Endodermal cell (in vitro differentiated cells): ENCODE measurements around the gene CMC2. TPM values are rescaled to one million over a fixed set of nuclear protein-coding genes. Genes with fewer than 3 reads are reported as not detected.

Source experiments
- DNase-seq: peaks from one replicate; pipeline ENCODE4 v3.0.0-alpha.2; 2017
- H3K27ac ChIP-seq: 2 replicates; pipeline ENCODE4 v1.5.1; 2013; ENCODE audit warnings: mild to moderate bottlenecking, low read depth, low read length, moderate library complexity
- H3K27me3 ChIP-seq: 2 replicates; pipeline ENCODE4 v1.6.1; 2013; ENCODE audit warnings: mild to moderate bottlenecking, low read length, moderate library complexity; ENCODE audit not compliant: insufficient read depth, control insufficient read depth, poor library complexity, severe bottlenecking
- H3K36me3 ChIP-seq: 2 replicates; pipeline ENCODE4 v1.7.0; 2013; ENCODE audit warnings: mild to moderate bottlenecking, low read length, moderate library complexity; ENCODE audit not compliant: control insufficient read depth, insufficient read depth
- H3K4me1 ChIP-seq: one replicate; pipeline ENCODE4 v1.7.0; 2013; ENCODE audit warnings: low read length; ENCODE audit not compliant: control insufficient read depth, insufficient read depth
- H3K4me3 ChIP-seq: 2 replicates; pipeline ENCODE4 v1.5.1; 2013; ENCODE audit warnings: mild to moderate bottlenecking, low read length, moderate library complexity
- H3K9ac ChIP-seq: 2 replicates; pipeline ENCODE4 v1.6.1; 2013; ENCODE audit warnings: mild to moderate bottlenecking, low read length, moderate library complexity; ENCODE audit not compliant: poor library complexity, severe bottlenecking; ENCODE audit errors: extremely low read depth
- H3K9me3 ChIP-seq: 2 replicates; pipeline ENCODE4 v1.6.1; 2013; ENCODE audit warnings: mild to moderate bottlenecking, low read length, moderate library complexity; ENCODE audit not compliant: control insufficient read depth
- H3K27ac Mint-ChIP-seq: 2 replicates; pipeline ENCODE4 v1.8.0; 2020; ENCODE audit warnings: mixed read lengths
- H3K27me3 Mint-ChIP-seq: 2 replicates; pipeline ENCODE4 v1.8.0; 2021; ENCODE audit warnings: mild to moderate bottlenecking, mixed read lengths; ENCODE audit not compliant: insufficient read depth
- H3K36me3 Mint-ChIP-seq: 2 replicates; pipeline ENCODE4 v1.8.0; 2020; ENCODE audit warnings: low read depth, mixed read lengths
- H3K4me1 Mint-ChIP-seq: 2 replicates; pipeline ENCODE4 v1.8.0; 2020; ENCODE audit warnings: mixed read lengths
- H3K4me3 Mint-ChIP-seq: 2 replicates; pipeline ENCODE4 v1.8.0; 2020; ENCODE audit warnings: mild to moderate bottlenecking, moderate library complexity, mixed read lengths
- H3K9me3 Mint-ChIP-seq: 2 replicates; pipeline ENCODE4 v1.8.0; 2020; ENCODE audit warnings: mild to moderate bottlenecking, mixed read lengths
- CTCF ChIP-seq: fragments of 200-600 bp; sonication (generic); conservative IDR thresholded peaks from 2 replicates; pipeline ENCODE4 v1.5.0; 2021; ENCODE audit warnings: antibody characterized with exemption, mild to moderate bottlenecking
- WGBS, 2 experiments: methylation state at CpG; one replicate each; pipeline versions ENCODE4 v1.1.5 to v1.1.7; 2013; ENCODE audit warnings: missing lambda C conversion rate in 2 of 2, mixed read lengths in 1 of 2; ENCODE audit not compliant: insufficient coverage in 1 of 2, insufficient read length in 1 of 2; 5-methylcytosine and 5-hydroxymethylcytosine counted together
- total RNA-seq, 2 donors: library from RNA; stranded (reverse); fragmentation: NEBNext Ultra II Directional in 1 of 2; extraction: Animal tissue kit (Norgen Biotek cat#: 25700) in 1 of 2; gene quantifications; 2 replicates in 1 of 2; 3 replicates in 1 of 2; pipeline ENCODE4 v1.2.1, GENCODE V29; 2021

The CMC2 gene
- total RNA-seq, 2 donors from 2014 or later, result 73.8 to 103 TPM

GRCh38 chr16:80976946-80977345 is 29.7 kb downstream of the CMC2 start:
- WGBS, 2 experiments, result 87 to 88% methylated on average over 1 of the region's 1 CpG

GRCh38 chr16:80974649-80975376 is 31.9 kb downstream of the CMC2 start:
- no peak overlapping the region for H3K27ac ChIP-seq
- H3K27me3 ChIP-seq, result no peaks in the 10 kb centered on the region
- peaks cover 16% of the 10 kb centered on the region for H3K36me3 Mint-ChIP-seq
- no peaks in the 10 kb centered on the region for H3K4me1 ChIP-seq
- no peaks in the 10 kb centered on the region for H3K9me3 Mint-ChIP-seq
- H3K4me3 Mint-ChIP-seq, result no peak overlapping the region
- H3K9ac ChIP-seq, result no peak overlapping the region
- H3K4me1 Mint-ChIP-seq, result peaks cover 9% of the 10 kb centered on the region
- DNase-seq, result peak; percentile 73
- H3K27me3 Mint-ChIP-seq, result no peaks in the 10 kb centered on the region
- 85 to 86% methylated on average over 2 to 6 of the region's 6 CpGs for WGBS, 2 experiments
- peak; percentile 80 for TF ChIP-seq CTCF
- peaks cover 19% of the 10 kb centered on the region for H3K36me3 ChIP-seq
- peak overlapping the region; percentile 54 for H3K27ac Mint-ChIP-seq
- H3K9me3 ChIP-seq, result no peaks in the 10 kb centered on the region
- no peak overlapping the region for H3K4me3 ChIP-seq

More at GRCh38 chr16:80976946-80977345, 29.7 kb downstream of the CMC2 start:
- Mint-ChIP-seq H3K27ac (no peak overlapping the region), H3K27me3 (no peaks in the 10 kb centered on the region), H3K36me3 (peaks cover 26% of the 10 kb centered on the region), H3K4me3 (no peak overlapping the region), H3K9me3 (no peaks in the 10 kb centered on the region), H3K4me1 (peaks cover 9% of the 10 kb centered on the region)
- Histone ChIP-seq H3K36me3 (peaks cover 22% of the 10 kb centered on the region), H3K27me3 (no peaks in the 10 kb centered on the region), H3K27ac (no peak overlapping the region), H3K9ac (no peak overlapping the region), H3K4me3 (no peak overlapping the region), H3K4me1 (no peaks in the 10 kb centered on the region), H3K9me3 (no peaks in the 10 kb centered on the region)
- no peak for TF ChIP-seq CTCF
- DNase-seq, result no peak

GRCh38 chr16:80973991-80974390 is 32.7 kb downstream of the CMC2 start:
- Mint-ChIP-seq H3K4me1 (peaks cover 10% of the 10 kb centered on the region), H3K27me3 (no peaks in the 10 kb centered on the region), H3K9me3 (no peaks in the 10 kb centered on the region), H3K36me3 (peaks cover 12% of the 10 kb centered on the region), H3K4me3 (no peak overlapping the region), H3K27ac (no peak overlapping the region)
- Histone ChIP-seq H3K4me1 (no peaks in the 10 kb centered on the region), H3K4me3 (no peak overlapping the region), H3K36me3 (peaks cover 16% of the 10 kb centered on the region), H3K27me3 (no peaks in the 10 kb centered on the region), H3K9ac (no peak overlapping the region), H3K27ac (no peak overlapping the region), H3K9me3 (no peaks in the 10 kb centered on the region)
- no peak for DNase-seq
- WGBS, 2 experiments, result 91 to 92% methylated on average over 2 to 3 of the region's 4 CpGs
- TF ChIP-seq CTCF, result no peak
